Measurements from ENCODE around the gene LRRC23.

LRRC23 gene

DNA sequence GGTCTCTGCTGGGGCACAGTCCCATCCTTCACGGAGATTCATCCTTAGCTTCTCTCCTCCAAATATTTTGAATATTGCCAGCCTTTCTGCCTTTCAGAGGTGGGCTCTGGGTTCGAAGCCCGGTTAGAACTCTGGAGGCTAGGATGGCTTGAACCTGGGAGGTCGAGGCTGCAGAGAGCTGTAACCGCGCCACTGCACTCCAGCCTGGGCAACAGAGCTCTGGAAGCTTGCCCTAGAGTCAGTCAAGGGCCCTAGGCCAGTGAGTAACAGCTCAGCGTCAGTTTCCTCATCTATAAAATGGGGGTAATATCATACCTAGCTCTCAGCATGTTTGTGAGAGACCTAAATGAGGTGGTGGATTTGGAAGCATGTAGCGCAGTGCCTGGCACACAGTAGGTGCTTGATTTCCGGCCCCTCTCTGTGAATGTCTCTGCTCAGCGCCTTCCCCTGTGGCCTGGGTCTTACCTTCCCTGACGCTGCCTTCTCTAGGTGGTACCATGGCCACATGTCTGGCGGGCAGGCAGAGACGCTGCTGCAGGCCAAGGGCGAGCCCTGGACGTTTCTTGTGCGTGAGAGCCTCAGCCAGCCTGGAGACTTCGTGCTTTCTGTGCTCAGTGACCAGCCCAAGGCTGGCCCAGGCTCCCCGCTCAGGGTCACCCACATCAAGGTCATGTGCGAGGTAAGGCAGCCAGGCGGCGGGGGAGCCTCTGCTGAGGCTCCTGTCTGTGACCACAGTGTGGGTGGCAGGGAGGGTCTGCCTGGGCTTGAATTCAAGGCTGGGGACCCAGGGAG, 49.9 kb downstream of the LRRC23 start:
- FAIRE-seq: no peak
- DNase-seq (ENCODE audit: insufficient read length, low spot score): no peak
- TF ChIP-seq POLR2A (IDR thresholded peaks at IDR 0.05; ENCODE audit: low read depth, low read length): no peak

DNA sequence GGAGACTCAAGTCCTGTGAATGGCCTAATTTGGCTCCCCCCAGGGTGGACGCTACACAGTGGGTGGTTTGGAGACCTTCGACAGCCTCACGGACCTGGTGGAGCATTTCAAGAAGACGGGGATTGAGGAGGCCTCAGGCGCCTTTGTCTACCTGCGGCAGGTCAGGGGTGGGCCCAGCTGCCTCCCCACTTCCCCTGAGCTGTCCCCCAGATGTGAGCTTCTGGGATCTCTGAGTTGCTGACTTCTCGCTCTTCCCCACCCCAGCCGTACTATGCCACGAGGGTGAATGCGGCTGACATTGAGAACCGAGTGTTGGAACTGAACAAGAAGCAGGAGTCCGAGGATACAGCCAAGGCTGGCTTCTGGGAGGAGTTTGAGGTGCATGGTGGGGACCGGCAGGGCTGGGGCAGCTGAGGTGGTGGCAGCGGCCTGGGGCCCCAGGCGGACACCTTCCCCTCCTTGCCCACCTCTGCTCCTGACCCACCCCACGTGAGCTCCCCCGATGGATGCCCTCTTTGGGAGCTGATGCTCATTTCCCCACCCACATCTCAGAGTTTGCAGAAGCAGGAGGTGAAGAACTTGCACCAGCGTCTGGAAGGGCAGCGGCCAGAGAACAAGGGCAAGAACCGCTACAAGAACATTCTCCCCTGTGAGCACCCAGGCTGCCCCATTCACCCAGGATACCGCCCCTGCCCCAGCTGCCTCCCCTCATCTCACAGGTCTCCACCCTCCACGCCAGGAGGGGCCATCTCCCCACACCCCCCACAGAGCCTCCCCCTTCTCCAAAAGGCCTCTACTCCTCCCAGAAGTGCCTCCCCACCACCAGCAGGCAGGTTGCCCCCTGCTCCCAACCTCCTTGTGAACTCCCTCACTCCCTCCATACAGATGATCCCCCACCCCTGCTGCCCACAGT, 50.7 kb downstream of the LRRC23 start:
- no peak for FAIRE-seq
- TF ChIP-seq POLR2A (IDR thresholded peaks at IDR 0.05; ENCODE audit: low read depth, low read length): no peak
- no peak for DNase-seq (ENCODE audit: insufficient read length, low spot score)

DNA sequence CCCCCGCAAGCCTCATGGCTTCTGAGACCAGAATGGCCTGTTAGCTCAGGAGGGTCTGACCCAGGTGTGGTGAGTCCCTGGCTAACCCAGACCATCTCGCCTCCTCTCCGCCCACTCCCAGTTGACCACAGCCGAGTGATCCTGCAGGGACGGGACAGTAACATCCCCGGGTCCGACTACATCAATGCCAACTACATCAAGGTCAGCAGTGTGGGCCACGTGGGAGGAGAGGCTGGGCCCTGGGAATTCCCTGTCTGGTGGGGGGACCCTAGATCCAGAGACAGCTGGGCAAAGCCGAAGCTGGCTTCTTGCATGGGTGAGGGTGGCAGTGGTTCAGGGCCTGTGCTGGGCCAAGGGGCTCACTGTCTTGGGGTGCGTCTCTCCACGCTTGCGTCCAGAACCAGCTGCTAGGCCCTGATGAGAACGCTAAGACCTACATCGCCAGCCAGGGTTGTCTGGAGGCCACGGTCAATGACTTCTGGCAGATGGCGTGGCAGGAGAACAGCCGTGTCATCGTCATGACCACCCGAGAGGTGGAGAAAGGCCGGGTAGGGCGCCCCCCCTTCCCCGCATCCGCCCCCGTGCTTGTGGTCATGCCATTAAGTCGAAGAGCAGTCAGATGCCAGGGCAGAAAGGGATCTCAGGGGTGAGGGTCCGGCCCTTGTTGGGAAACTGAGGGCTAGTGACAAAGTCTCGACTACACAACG, 51.6 kb downstream of the LRRC23 start:
- no peak for DNase-seq (ENCODE audit: insufficient read length, low spot score)
- TF ChIP-seq POLR2A (IDR thresholded peaks at IDR 0.05; ENCODE audit: low read depth, low read length): no peak
- no peak for FAIRE-seq

GRCh38 chr12:6957151-6957701, 52.6 kb downstream of the LRRC23 start:
- DNase-seq (ENCODE audit: insufficient read length, low spot score) (no peak), FAIRE-seq (no peak)
- no peak for TF ChIP-seq POLR2A (IDR thresholded peaks at IDR 0.05; ENCODE audit: low read depth, low read length)

DNA sequence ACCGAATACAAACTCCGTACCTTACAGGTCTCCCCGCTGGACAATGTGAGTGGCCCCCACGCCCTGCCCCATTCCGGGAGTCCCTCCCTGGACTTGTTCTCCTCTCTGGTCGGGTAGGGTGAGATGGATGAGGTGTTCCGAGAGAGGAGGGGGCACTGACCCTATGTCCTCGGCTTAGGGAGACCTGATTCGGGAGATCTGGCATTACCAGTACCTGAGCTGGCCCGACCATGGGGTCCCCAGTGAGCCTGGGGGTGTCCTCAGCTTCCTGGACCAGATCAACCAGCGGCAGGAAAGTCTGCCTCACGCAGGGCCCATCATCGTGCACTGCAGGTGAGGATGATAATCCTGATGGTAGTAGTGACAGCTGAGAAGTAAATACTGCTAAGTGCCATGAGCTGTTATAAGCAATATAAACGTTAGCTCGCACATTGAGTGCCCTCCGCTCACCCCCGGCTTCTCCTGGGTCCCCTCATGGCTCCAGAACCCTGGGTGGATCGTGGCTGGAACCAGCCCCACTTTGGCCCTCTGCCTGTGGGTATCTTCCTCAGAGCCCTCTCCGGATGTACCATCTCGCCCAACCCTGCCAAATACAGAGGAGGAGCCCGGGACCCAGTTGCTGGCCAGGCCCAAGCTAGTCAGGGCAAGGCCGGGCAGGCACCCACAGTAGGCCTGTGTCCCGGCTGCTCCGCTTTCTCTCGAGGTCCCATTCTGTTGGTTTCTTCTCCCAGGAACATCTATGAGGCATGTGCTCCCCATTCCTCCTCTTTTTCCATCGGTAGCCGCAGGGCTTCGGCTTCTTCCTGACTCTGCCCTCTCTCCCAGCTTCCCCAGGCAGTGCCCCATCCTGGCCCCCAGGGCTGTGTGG, 53.4 kb downstream of the LRRC23 start:
- TF ChIP-seq POLR2A (IDR thresholded peaks at IDR 0.05; ENCODE audit: low read depth, low read length): no peak
- DNase-seq (ENCODE audit: insufficient read length, low spot score) (no peak), FAIRE-seq (no peak)

- DNase-seq (ENCODE audit: insufficient read length, low spot score) (no peak), FAIRE-seq (no peak)
- TF ChIP-seq POLR2A (IDR thresholded peaks at IDR 0.05; ENCODE audit: low read depth, low read length): no peak
These were observed 54.0 kb downstream of the LRRC23 start for GRCh38 chr12:6958609-6959057.

- DNase-seq (ENCODE audit: insufficient read length, low spot score): no peak
- no peak for FAIRE-seq
- no peak for TF ChIP-seq POLR2A (IDR thresholded peaks at IDR 0.05; ENCODE audit: low read depth, low read length)
These were observed 54.6 kb downstream of the LRRC23 start for GRCh38 chr12:6959058-6959804.

DNA sequence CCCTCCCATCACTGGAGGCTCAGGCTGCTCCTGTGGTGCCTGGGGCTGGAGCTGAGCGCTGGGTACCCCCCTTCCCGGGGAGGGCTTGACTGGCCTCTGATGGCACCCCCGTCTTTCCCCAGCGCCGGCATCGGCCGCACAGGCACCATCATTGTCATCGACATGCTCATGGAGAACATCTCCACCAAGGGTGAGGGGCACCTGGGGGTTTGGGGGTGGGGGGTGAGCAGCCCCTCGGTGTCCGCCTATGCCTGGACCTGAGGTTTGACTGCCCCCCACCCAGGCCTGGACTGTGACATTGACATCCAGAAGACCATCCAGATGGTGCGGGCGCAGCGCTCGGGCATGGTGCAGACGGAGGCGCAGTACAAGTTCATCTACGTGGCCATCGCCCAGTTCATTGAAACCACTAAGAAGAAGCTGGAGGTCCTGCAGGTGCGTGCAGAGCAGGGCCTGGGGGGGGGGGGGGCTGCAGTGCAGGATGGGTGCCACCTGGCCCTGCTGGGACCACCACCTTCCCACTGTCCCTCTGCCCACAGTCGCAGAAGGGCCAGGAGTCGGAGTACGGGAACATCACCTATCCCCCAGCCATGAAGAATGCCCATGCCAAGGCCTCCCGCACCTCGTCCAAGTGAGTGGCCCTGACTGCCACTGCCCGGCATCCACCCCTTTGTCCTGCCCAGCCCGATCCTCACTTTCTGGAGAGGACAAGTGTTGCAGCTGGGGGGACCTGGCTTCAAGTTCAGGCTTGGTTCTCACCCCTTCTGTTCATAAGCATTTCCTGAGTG, 55.4 kb downstream of the LRRC23 start:
- FAIRE-seq (no peak), DNase-seq (ENCODE audit: insufficient read length, low spot score) (no peak)
- TF ChIP-seq POLR2A (IDR thresholded peaks at IDR 0.05; ENCODE audit: low read depth, low read length): no peak

GRCh38 chr12:6960593-6961277, 56.1 kb downstream of the LRRC23 start:
- FAIRE-seq (no peak), DNase-seq (ENCODE audit: insufficient read length, low spot score) (no peak)
- no peak for TF ChIP-seq POLR2A (IDR thresholded peaks at IDR 0.05; ENCODE audit: low read depth, low read length)

DNA sequence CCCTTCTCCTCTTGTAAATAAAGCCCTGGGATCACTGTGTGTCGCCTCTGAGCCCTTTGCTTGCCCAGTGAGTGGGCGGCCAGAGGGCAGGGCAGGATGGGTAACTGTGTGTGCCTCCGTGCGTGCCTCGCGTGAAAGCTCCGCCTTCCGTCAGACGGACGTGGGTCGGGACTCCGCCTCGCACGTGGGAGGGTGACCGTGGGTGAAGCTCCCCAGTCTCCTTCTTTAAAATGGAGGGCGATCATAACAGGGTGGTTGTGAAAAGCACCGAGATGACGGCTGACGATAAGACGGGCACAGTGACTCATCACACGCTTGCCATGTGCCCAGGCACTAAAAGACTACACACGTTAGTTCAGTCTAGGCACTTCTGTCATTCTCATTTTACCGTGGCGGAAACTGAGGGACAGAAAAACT, 56.7 kb downstream of the LRRC23 start:
- no peak for FAIRE-seq
- TF ChIP-seq POLR2A (IDR thresholded peaks at IDR 0.05; ENCODE audit: low read depth, low read length): no peak
- no peak for DNase-seq (ENCODE audit: insufficient read length, low spot score)

DNA sequence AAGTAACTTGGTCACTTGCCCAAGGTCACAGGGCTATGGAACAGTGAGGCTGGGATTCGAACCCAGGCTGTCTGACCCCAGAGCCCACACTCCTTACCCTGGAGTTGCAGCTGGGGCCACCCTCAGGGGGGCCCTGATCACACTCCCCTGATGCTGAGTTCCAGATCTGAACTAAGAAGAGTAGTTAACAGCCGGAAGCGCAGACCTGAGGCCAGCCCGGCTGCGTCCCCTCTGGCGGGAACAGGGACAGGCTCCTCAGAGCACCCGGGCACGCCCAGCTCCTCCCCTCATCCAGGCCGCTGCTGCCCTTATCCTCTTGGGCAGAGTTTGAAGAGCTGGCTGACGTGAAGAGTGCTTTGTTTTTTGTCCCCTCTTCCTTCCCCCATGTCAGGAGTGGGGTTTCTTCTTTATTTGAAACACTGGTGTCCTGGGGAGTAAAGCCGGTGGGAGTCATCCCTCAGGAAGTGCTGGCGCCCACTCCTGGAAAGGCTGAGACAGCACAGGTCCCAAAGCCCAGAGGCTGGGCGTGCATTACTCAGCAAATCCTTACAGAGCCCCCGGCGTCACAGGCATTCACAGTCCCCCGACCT, 57.2 kb downstream of the LRRC23 start:
- FAIRE-seq (no peak), DNase-seq (ENCODE audit: insufficient read length, low spot score) (peak; percentile 63)
- no peak for TF ChIP-seq POLR2A (IDR thresholded peaks at IDR 0.05; ENCODE audit: low read depth, low read length)

Measured in H54 (cell line).